GM18511 (cell line): Measurements from ENCODE around the gene ATP5PB.
A peak's percentile ranks its signal among the peaks of the same experiment; 100 is the strongest.

Source experiments
- ATAC-seq: cut with Tn5 transposase; IDR thresholded peaks from one replicate; pipeline ENCODE4 v1.9.1; 2021; ENCODE audit warnings: mild to moderate bottlenecking, moderate library complexity; ENCODE audit not compliant: unreplicated experiment

ATP5PB gene

DNA sequence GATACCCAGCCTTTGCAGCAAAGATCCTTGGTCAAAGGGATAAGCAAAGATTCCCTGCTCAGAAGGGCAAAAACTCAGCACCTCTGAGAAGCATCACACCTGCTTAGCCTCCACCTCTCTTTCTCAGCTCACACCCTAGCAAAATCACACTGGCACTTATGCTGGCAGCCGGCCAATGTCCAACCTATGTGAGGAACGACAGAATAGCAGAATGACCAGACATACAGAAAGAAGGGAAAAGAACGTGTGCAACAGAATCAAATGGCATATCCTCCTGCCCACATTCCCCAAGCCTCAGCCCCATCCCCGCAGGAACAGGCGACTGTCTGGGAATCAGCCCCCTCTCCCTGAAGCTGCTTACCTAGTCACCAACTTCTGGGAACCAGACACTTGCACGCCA is 54.8 kb downstream of the ATP5PB start:
- no peak for ATAC-seq

DNA sequence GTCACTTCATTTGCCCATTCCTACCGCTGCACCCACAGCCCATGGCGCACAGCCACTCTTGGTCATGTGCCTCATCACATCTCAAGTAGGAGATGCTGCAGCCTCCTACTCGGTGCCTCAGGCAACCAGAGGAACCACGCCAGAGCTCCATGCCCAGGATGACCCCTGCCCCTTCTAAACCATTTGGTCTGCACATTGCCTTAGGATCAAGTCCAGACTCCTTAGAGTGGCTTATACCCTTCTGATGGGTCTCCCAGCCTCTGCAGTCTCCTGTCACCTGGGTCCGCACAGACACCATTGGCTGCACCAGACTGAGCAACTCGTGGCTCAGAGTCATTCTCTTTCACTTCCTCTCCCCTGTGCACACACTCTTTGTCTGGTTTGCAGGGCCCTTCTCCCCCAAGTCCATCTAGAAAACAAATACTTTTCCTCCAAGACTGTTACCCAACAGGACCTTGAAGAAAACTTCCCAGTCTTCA is 56.4 kb downstream of the ATP5PB start:
- peak; percentile 60 for ATAC-seq

DNA sequence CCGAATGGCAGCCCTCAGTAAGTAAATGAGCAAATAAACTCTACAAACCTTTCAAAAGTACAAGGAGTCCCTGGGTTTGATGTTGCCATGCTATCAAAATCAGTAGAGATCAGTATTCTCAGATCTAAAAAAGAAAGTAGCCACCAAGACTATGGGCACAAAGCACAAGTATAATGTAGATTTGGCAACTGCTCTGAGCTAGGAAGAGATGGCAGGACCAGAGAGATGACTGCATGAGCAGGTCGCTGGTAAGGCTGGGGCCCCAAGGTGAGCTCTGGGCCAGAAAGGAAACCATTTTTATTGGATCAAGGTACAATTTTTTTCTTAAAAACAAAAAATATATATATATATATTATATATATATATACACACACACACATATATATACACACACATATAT is 57.3 kb downstream of the ATP5PB start:
- ATAC-seq: no peak

DNA sequence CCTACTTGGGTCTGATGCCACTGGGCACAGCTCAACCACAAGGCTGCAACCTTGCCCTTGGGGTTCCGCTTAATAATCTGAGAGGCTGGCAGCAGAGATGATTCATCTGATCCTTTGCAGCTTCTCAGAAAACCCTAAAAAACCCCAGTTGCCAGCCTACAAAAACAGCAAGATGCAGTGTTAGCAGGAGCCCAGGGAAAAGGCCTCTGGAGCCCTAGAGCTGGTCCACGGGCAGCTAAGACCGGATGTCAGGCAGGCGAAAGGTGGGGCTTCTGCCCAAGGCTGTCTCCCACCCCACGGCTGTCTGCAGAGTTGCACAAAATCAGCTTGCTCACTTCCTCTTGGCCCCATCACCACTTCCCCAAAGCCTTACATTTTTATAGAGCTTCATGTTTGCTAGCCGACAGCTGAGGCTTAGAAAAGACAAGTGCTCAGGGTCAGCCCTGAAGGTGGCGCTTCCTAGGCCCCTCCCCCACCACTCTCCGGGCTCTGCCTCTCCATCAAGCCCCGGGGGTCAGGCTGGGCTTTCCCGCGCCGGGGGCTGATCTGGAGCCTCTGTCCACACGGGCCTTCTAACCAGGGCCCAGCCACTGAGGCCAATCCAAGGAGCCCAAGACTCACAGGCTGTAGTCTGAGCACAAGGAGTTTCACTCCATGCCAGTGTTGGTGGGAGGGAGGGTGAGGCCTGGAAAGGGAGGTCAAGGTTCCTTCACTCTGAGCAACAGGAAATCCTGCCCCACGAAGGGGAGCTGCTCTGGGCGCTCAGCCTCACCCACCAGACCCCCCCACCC is 58.3 kb downstream of the ATP5PB start:
- peak; percentile 68 for ATAC-seq

DNA sequence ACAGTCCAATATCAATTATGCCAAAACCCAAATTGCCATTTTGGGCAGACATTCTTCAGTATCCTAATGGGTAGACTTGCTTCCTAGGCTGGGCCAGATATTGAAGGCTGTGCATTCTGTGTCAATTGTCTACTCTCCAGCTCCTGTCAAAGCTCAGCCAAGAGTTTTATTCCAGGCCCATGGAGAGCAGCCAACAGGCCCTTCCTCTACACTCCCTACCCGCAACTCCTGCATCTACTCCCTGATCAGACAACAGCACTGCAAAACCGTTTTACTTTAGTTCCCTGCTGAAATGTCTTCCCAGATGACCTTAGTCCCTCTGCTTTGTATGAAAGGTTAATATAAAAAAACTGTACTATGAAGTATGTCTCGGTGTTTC is 60.7 kb downstream of the ATP5PB start:
- ATAC-seq: no peak

DNA sequence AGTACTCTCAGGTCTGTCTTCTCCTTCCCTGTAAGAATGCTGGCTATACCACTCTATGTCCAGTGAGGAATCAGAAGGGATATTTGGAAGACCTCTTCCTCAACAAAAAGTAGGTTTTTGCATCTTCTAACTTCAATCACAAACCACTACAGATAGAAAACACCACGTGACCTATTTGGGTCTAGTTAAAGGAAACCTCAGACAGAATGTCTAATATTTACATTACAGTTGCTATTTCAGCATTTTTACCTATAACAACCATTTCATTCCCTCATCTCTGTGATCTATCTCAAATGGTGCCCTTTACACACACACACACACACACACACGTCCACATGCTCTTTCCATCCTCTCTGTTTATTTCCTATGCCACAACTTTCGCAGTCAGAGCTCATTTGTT is 62.1 kb downstream of the ATP5PB start:
- no peak for ATAC-seq
